GM12865 (cell line): Measurements from ENCODE around the gene NDC80.

Experiments used
- DNase-seq: peaks from one replicate; pipeline ENCODE4 v3.0.0; 2010; ENCODE audit warnings: low read depth
- H3K4me3 ChIP-seq: 2 replicates; pipeline ENCODE4 v1.5.1; 2011; ENCODE audit warnings: mild to moderate bottlenecking, low read depth, low read length, control low read depth
- CTCF ChIP-seq: IDR thresholded peaks from 2 replicates; pipeline ENCODE4 v1.5.1; 2011; ENCODE audit warnings: low read length, control low read depth, low read depth, inconsistent platforms; ENCODE audit not compliant: insufficient read depth; ENCODE audit errors: missing control alignments

Gene NDC80

GRCh38 chr18:2636126-2636631 lies 64.8 kb downstream of the NDC80 start:
- no peak for TF ChIP-seq CTCF
- DNase-seq = no peak
- H3K4me3 ChIP-seq = peak overlapping the region; percentile 56

GRCh38 chr18:2641638-2642037 lies 70.3 kb downstream of the NDC80 start:
- TF ChIP-seq CTCF = no peak
- DNase-seq = peak; percentile 81
- H3K4me3 ChIP-seq = peak overlapping the region; percentile 17

- H3K4me3 ChIP-seq = no peak overlapping the region
- no peak for DNase-seq
- no peak for TF ChIP-seq CTCF
Observed at GRCh38 chr18:2642771-2643170, 71.4 kb downstream of the NDC80 start.

- TF ChIP-seq CTCF = no peak
- no peak overlapping the region for H3K4me3 ChIP-seq
- DNase-seq = no peak
Observed at GRCh38 chr18:2644535-2644934, 73.2 kb downstream of the NDC80 start.

- no peak for DNase-seq
- no peak overlapping the region for H3K4me3 ChIP-seq
- no peak for TF ChIP-seq CTCF
Observed at GRCh38 chr18:2651981-2652380, 80.6 kb downstream of the NDC80 start.

- no peak for TF ChIP-seq CTCF
- H3K4me3 ChIP-seq = no peak overlapping the region
- no peak for DNase-seq
Observed at GRCh38 chr18:2653467-2653866, 82.1 kb downstream of the NDC80 start.

- no peak for TF ChIP-seq CTCF
- no peak for DNase-seq
Observed at GRCh38 chr18:2654169-2654927, 83.0 kb downstream of the NDC80 start.

More at GRCh38 chr18:2654169-2654927, 83.0 kb downstream of the NDC80 start:
- peak overlapping the region; percentile 69 for H3K4me3 ChIP-seq
